ENCODE results near the gene ABHD12B. TPM values are rescaled to one million over a fixed set of nuclear protein-coding genes. Genes with fewer than 3 reads are reported as not detected.

Gene ABHD12B
- total and polyA plus RNA-seq, 9 of the 15 experiments (the other 6 are each of a cell fraction or from before 2014, with no cell fraction given), result not detected

DNA sequence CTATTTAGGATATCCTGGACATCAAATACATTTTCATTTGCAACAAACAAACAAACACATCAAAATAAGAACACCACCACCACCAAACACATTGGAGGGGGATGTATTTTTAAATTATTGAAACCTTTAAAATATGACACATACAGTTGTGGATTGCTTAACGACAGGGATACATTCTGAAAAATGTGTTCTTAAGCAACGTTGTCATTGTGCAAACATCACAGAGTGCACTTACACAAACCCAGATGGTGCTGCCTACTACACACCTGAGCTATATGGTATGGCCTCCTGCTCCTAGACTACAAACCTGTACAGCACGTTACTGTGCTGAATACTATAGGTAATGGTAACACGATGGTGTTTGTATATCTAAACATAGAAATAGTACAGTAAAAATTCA, 53.0 kb downstream of the ABHD12B start:
- peaks cover 17% of the 10 kb centered on the region; the same call in 2 of the 3 replicates for H3K36me3 ChIP-seq (ENCODE audit: control insufficient read depth, insufficient read depth, low read length)
- no TSS peak for BruUV-seq (replicated peaks)
- H3K27me3 ChIP-seq (ENCODE audit: control insufficient read depth in 2 of 2, insufficient read depth in 2 of 2, low read length in 2 of 2), result no peaks in the 10 kb centered on the region
- H3K79me2 ChIP-seq (ENCODE audit: control insufficient read depth, insufficient read depth, low read length), result no peaks in the 10 kb centered on the region
- ChIA-PET CTCF (ENCODE audit: low intra/inter-chr PET ratio) (no interaction called here), POLR2A (no interaction called here)
- H3K9ac ChIP-seq (ENCODE audit: insufficient read depth in 1 of 2, low read depth in 2 of 2, low read length in 2 of 2), result no peak overlapping the region
- intact Hi-C loops (cut with micrococcal nuclease), result no loop called here
- no peaks in the 10 kb centered on the region for H4K20me1 ChIP-seq (replicated peaks; ENCODE audit: control insufficient read depth, insufficient read depth, low read length)
- no peak overlapping the region for H3K4me2 ChIP-seq (ENCODE audit: insufficient read depth, low read length)
- H3K4me1 ChIP-seq (replicated peaks in 1 of 2; ENCODE audit: control insufficient read depth in 2 of 2, insufficient read depth in 2 of 2, low read length in 2 of 2), result peaks cover 7 to 24% of the 10 kb centered on the region in 2 experiments; a peak in 4 of 5 replicates
- in situ Hi-C loops (cut with MboI), result no loop called here
- whole genome bisulfite sequencing (ENCODE audit: insufficient coverage, low coverage, missing lambda C conversion rate), result 64% methylated on average over 4 of the region's 4 CpGs
- no peak overlapping the region for H3K27ac ChIP-seq (ENCODE audit: extremely low read depth, low read depth, low read length)
- no peak overlapping the region for H3K4me3 ChIP-seq
- ATAC-seq (no peak), DNase-seq (ENCODE audit: extremely low read depth in 1 of 4, low spot score in 3 of 4) (no peak), FAIRE-seq (no peak)
- no peak overlapping the region for H2AFZ ChIP-seq (ENCODE audit: low read depth, low read length)
- no peak for TF ChIP-seq KLF16 (IDR thresholded peaks at IDR 0.05)
- no peaks in the 10 kb centered on the region for H3K9me1 ChIP-seq (ENCODE audit: control insufficient read depth, insufficient read depth, low read length)
- H3K9me3 ChIP-seq (replicated peaks; ENCODE audit: control insufficient read depth, insufficient read depth, low read depth, low read length), result no peaks in the 10 kb centered on the region

DNA sequence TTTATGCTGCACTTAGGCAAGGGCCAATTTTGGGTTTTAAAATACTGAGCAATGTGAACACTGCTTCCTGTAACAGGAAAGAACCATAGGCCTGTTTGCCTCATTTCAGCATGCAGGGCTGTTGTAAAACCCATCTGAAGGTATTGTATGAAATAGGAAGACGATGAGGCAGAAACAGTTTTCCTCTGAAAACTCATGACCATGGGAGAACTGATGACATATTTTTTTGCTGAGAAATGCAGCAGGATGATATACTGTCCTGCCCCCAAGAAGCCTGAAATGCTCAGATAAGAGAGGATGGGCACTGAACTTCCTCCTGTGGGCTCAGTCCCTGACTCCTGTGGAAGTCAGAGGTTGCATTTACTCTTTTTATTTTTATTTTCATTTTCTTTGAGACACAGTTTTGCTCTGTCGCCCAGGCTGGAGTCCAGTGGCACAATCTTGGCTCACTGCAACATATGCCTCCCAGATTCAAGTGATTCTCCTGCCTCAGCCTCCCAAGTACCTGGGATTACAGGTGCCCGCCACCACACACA, 55.1 kb downstream of the ABHD12B start:
- Histone ChIP-seq H3K4me1 (replicated peaks in 1 of 2; ENCODE audit: control insufficient read depth in 2 of 2, insufficient read depth in 2 of 2, low read length in 2 of 2) (peaks cover 7 to 27% of the 10 kb centered on the region in 2 experiments; a peak in 4 of 5 replicates), H3K27me3 (ENCODE audit: control insufficient read depth in 2 of 2, insufficient read depth in 2 of 2, low read length in 2 of 2) (no peaks in the 10 kb centered on the region), H3K4me2 (ENCODE audit: insufficient read depth, low read length) (peak overlapping the region; percentile 60), H3K36me3 (ENCODE audit: control insufficient read depth, insufficient read depth, low read length) (peaks cover 26% of the 10 kb centered on the region; the same call in 2 of the 3 replicates), H3K9me3 (replicated peaks; ENCODE audit: control insufficient read depth, insufficient read depth, low read depth, low read length) (no peaks in the 10 kb centered on the region), H3K9ac (ENCODE audit: insufficient read depth in 1 of 2, low read depth in 2 of 2, low read length in 2 of 2) (peak overlapping the region in 1 of 2 experiments; percentile 57; a peak in 2 of 4 replicates), H3K9me1 (ENCODE audit: control insufficient read depth, insufficient read depth, low read length) (peaks cover 3% of the 10 kb centered on the region), H3K27ac (ENCODE audit: extremely low read depth, low read depth, low read length) (peak overlapping the region; percentile 85), H4K20me1 (replicated peaks; ENCODE audit: control insufficient read depth, insufficient read depth, low read length) (no peaks in the 10 kb centered on the region), H2AFZ (ENCODE audit: low read depth, low read length) (peak overlapping the region; percentile 76), H3K4me3 (no peak overlapping the region), H3K79me2 (ENCODE audit: control insufficient read depth, insufficient read depth, low read length) (no peaks in the 10 kb centered on the region)
- DNase-seq (ENCODE audit: extremely low read depth in 1 of 4, low spot score in 3 of 4), result peak; percentile 15 to 76 (median 42)
- ATAC-seq, result peak; percentile 91
- WGBS (ENCODE audit: insufficient coverage, low coverage, missing lambda C conversion rate), result 36% methylated on average over 3 of the region's 3 CpGs
- ChIA-PET POLR2A (no interaction called here), CTCF (ENCODE audit: low intra/inter-chr PET ratio) (no interaction called here)
- in situ Hi-C loops (cut with MboI) (no loop called here), intact Hi-C loops (cut with micrococcal nuclease) (no loop called here)
- no TSS peak for BruUV-seq (replicated peaks)
- FAIRE-seq, result peak; percentile 87
- TF ChIP-seq EGR1 (conservative IDR thresholded peaks at IDR 0.05) (no peak), ZNF253 (CRISPR knock-in tag; conservative IDR thresholded peaks at IDR 0.05) (no peak), ZNF239 (CRISPR knock-in tag; IDR thresholded peaks at IDR 0.05) (no peak), ZNF436 (CRISPR knock-in tag; IDR thresholded peaks at IDR 0.05) (no peak), POLR2AphosphoS2 (IDR thresholded peaks at IDR 0.05; ENCODE audit: low read length) (no peak)
- TF ChIP-seq, protein P1, sequence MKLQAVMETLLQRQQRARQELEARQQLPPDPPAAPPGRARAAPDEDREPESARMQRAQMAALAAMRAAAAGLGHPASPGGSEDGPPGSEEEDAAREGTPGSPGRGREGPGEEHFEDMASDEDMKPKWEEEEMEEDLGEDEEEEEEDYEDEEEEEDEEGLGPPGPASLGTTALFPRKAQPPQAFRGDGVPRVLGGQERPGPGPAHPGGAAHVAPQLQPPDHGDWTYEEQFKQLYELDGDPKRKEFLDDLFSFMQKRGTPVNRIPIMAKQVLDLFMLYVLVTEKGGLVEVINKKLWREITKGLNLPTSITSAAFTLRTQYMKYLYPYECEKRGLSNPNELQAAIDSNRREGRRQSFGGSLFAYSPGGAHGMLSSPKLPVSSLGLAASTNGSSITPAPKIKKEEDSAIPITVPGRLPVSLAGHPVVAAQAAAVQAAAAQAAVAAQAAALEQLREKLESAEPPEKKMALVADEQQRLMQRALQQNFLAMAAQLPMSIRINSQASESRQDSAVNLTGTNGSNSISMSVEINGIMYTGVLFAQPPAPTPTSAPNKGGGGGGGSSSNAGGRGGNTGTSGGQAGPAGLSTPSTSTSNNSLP (IDR thresholded peaks at IDR 0.05; ENCODE audit: borderline replicate concordance, low read depth, low read length), result no peak
- TF ChIP-seq, protein P2, sequence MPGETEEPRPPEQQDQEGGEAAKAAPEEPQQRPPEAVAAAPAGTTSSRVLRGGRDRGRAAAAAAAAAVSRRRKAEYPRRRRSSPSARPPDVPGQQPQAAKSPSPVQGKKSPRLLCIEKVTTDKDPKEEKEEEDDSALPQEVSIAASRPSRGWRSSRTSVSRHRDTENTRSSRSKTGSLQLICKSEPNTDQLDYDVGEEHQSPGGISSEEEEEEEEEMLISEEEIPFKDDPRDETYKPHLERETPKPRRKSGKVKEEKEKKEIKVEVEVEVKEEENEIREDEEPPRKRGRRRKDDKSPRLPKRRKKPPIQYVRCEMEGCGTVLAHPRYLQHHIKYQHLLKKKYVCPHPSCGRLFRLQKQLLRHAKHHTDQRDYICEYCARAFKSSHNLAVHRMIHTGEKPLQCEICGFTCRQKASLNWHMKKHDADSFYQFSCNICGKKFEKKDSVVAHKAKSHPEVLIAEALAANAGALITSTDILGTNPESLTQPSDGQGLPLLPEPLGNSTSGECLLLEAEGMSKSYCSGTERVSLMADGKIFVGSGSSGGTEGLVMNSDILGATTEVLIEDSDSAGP (CRISPR knock-in tag; IDR thresholded peaks at IDR 0.05), result no peak
- TF ChIP-seq, protein P3, sequence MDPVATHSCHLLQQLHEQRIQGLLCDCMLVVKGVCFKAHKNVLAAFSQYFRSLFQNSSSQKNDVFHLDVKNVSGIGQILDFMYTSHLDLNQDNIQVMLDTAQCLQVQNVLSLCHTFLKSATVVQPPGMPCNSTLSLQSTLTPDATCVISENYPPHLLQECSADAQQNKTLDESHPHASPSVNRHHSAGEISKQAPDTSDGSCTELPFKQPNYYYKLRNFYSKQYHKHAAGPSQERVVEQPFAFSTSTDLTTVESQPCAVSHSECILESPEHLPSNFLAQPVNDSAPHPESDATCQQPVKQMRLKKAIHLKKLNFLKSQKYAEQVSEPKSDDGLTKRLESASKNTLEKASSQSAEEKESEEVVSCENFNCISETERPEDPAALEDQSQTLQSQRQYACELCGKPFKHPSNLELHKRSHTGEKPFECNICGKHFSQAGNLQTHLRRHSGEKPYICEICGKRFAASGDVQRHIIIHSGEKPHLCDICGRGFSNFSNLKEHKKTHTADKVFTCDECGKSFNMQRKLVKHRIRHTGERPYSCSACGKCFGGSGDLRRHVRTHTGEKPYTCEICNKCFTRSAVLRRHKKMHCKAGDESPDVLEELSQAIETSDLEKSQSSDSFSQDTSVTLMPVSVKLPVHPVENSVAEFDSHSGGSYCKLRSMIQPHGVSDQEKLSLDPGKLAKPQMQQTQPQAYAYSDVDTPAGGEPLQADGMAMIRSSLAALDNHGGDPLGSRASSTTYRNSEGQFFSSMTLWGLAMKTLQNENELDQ (CRISPR knock-in tag; IDR thresholded peaks at IDR 0.05; ENCODE audit: borderline replicate concordance), result no peak
